Left renal pelvis (tissue), 4 donors: Measurements from ENCODE around the gene HIVEP2. TPM values are rescaled to one million over a fixed set of nuclear protein-coding genes. Genes with fewer than 3 reads are reported as not detected.

ENCODE experiments used
- DNase-seq, 4 donors: peaks; one replicate each; pipeline ENCODE4 v3.0.0-alpha.2; 2013; ENCODE audit warnings: low read depth in 4 of 4, low spot score in 3 of 4
- polyA plus RNA-seq, 4 donors: library from polyadenylated mRNA; unstranded; fragments of 120-200 nt; gene quantifications; one replicate each; pipeline ENCODE4 v1.2.1, GENCODE V29; 2013; ENCODE audit not compliant: insufficient read length in 4 of 4

The HIVEP2 gene
- polyA plus RNA-seq, 4 donors, result 10.2 to 15.8 (median 13.0) TPM

- DNase-seq, result no peak
These were observed 121.6 kb downstream of the HIVEP2 start for GRCh38 chr6:142823256-142823902.

- DNase-seq, result no peak
These were observed 122.1 kb downstream of the HIVEP2 start for GRCh38 chr6:142822842-142823241.

GRCh38 chr6:142822383-142822782, 122.6 kb downstream of the HIVEP2 start:
- no peak for DNase-seq

GRCh38 chr6:142821860-142822259, 123.1 kb downstream of the HIVEP2 start:
- no peak for DNase-seq

GRCh38 chr6:142821164-142821716, 123.7 kb downstream of the HIVEP2 start:
- no peak for DNase-seq

- no peak for DNase-seq
These were observed 124.5 kb downstream of the HIVEP2 start for GRCh38 chr6:142820338-142821051.

GRCh38 chr6:142819603-142820337, 125.2 kb downstream of the HIVEP2 start:
- DNase-seq, result peak in 1 of 4 donors; percentile 29

DNA sequence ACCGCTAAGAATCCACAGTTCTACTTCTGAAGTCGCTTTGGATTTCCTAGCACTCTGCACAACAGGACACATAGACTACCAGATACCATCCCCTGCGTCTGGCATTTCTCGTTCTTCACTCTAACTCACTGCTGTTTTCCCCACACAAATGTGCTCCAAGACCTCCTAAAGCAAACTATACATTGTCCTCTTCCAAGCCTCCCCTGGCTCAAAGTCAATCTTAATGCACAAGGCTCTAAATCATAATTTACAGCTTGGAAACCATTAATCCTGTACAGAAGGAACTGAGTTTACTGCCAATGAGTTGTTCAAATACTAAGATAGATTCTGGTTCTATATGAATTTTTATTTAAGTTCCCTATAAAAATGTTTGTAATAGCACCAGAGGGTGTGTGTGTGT, 128.5 kb downstream of the HIVEP2 start:
- DNase-seq, result no peak

DNA sequence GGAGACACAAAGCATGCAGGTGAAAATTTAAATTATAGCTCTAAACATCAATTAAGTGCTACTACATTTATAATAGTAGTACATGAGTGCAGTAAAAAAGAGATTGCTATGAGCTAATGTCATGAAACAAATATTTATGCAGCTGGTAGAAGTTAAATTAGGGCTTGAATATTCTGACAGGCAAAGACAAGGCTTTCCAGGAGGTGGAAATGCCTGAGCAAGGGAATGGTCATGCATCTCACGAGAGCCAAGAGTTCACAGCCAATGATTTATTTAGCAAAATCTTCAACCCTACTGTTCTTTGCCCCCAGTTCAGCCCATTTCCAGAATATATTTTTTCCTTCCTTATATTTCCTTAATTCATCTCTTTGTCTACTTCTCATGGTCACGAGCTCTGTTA, 128.9 kb downstream of the HIVEP2 start:
- DNase-seq, result no peak

- no peak for DNase-seq
These were observed 133.1 kb downstream of the HIVEP2 start for GRCh38 chr6:142811923-142812322.

- DNase-seq, result no peak
These were observed 133.9 kb downstream of the HIVEP2 start for GRCh38 chr6:142810952-142811514.

DNA sequence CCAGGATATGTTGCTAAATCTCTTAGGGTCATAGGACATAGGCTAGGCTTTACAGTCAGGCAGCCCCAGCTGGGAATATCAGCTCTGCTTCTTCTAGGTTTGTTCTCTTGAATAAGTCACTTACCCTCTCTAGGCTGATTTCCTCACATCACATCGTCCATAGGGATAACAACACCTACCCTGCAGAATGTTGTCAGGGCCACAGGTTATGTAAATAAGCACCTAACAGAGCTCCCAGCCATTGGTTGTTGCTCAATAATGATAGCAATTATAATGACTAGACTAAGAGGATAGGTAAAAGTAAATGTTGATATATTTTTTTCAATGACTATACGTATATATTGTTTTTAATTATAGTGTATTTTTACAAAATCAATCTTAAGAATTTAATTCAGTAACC, 135.0 kb downstream of the HIVEP2 start:
- no peak for DNase-seq

DNA sequence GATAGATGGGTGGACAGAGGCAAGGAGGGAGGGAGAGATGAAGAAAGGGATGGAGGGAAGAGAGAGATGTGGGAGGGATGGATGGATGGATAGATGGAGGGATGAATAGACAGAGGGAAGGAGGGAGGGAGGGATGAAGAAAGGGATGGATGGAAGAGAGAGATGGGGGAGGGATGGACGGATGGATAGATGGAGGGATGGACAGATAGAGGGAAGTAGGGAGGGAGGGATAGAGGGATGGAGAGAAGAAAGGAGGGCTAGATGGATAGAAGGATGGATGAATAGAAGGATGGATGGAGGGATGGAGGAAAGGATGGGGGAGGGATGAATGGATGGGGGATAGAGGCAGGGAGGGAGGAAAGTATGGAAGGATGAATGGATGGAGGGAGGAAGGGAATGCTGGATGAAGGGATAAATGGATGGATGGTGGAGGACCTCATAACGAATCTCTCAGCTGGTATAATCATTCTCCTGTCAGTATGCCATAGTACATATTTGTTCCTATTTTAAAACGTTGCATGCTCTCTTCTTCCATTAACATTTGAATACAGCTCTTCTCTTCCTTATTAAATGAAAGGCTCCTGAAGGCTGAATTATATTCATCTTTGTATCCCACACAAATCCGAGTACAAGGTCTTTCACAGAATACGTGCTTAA, 136.4 kb downstream of the HIVEP2 start:
- no peak for DNase-seq

DNA sequence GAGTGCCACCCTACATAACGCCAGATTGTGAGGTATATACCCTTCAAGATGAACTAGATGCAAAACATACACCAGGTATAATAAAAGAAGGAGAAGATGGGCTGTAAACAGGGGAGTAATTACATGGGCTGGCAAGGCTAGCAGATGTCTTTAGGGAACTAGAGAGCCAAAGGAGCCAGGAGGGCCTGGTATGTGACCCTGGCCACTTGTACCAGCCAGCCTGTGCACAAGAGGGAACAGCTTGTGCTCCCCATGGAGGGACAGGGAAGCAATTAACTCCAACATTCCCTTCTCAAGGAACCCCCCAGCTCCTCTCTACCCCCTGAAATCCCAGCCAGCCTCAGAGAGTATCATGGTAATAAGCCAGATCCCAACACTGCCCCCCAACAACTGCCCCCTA, 139.9 kb downstream of the HIVEP2 start:
- no peak for DNase-seq

DNA sequence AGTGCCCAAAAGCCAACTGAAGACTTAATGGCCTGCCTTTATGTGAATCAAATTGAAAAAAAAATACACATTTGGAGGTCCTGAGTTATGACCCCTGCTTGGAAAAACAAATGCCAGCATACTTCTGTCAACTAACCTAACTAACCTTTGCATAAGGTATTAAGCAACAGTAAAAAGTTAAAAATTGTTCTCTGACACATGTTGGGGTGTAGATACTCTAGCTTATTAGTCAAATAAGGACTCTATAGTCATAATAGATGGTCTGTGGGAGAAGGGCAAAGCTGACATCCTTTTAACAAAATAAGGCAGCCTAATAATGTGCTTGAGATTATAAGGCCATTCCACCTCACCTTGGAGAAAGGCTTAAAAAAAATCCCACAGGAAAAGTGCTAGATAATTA, 140.5 kb downstream of the HIVEP2 start:
- no peak for DNase-seq

- DNase-seq, result no peak
These were observed 141.4 kb downstream of the HIVEP2 start for GRCh38 chr6:142803495-142804058.

DNA sequence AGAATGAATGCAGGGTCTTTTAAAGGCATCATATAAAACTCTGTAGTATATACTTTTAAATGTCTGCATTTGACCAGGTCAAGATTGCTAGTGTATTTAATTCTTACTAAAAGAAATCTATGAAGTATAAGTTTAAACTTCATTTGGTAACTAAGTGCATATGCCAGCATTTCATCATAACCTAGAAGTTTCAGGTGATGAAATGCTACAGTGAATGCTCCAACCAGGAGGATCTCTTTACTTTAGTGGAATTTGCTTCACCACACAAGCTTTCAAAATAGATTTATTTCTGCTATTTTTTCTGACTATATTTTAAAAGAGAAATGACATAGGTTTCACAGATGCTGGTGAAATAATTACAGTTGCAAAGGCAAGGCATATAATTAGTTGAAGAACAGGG, 141.9 kb downstream of the HIVEP2 start:
- DNase-seq, result no peak

DNA sequence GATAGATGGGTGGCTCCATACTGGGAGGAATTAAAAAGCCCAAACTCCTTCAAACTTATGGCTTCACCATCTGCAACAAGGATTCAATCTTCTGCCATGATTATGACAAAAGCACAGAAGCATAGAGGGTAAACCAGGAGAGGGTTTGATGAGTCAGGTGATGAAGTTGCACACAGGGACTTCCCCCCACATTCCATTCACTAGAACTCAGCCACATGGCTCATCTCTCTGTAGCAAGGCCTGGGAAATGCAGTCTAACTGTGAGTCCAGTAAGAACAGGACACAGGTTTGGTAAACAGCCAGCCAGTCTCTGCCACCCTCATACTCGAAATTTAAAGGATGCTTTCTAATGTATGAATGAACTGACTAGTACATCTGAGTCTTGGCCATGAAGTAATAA, 142.9 kb downstream of the HIVEP2 start:
- DNase-seq, result no peak

DNA sequence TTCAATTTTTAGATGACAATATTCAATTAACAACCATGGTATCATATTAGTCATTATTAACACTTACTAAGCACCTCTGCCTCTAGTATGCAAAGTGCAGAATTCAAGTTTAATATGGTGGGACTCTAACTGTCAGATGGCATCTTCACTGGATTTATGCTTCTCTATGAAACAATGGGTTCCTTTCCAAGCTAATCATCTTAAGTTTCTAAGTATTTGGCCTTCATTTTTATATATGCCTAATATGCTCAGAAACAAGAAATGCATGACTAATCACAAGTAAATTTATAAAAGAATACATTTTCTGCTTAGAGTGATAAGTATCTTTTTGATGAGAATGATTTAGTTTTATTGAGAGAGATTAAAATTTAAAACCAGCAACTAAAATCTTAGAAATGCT, 144.7 kb downstream of the HIVEP2 start:
- no peak for DNase-seq

DNA sequence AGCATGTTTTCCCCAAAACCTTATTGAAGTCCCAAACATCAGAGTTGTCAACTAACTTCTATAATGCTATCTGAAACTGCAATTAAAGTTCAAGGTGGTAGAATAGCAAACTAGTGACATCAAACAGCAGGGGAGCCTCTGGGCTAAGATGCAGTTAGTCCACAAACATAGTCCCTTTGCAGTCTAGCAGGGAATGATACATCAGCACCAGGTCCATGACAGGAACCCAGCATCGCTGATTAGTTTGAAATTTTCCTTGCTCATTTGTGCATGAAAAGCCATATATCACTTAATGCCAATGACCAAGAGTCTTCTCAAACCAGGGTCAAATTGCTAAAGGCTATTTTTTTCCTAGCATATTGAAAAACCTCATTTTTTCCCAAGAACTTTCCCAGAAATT, 145.3 kb downstream of the HIVEP2 start:
- no peak for DNase-seq
